GM12878 (cell line): ENCODE measurements around the gene AQP3. TPM values are rescaled to one million over a fixed set of nuclear protein-coding genes. Genes with fewer than 3 reads are reported as not detected.

Experiments used
- ATAC-seq: fragments of 200-7000 bp; cut with Tn5 transposase; 3 replicates; pipeline ENCODE4 v1.9.1; 2020; ENCODE audit warnings: mild to moderate bottlenecking, moderate library complexity
- BruUV-seq: library from RNA; stranded (reverse); fragments of 400-500 nt; replicated peaks from 2 replicates; lab custom pipeline; 2021; lab: Mats Ljungman, UMichigan
- CTCF ChIA-PET: fragments of 300-600 bp; sonication (Branson Sonifier 250); formaldehyde crosslinking; extraction: SDS; loops from one replicate; lab custom pipeline; 2021; ENCODE audit warnings: inconsistent platforms; lab: Yijun Ruan, JAX
- POLR2A ChIA-PET: fragments of 350-600 bp; formaldehyde crosslinking; extraction: SDS; loops from one replicate; lab custom pipeline; 2021; ENCODE audit warnings: inconsistent platforms; lab: Charles Lee
- RAD21 ChIA-PET: fragments of 300-600 bp; sonication (Branson Sonifier 250); formaldehyde crosslinking; loops from one replicate; lab custom pipeline; 2023; ENCODE audit warnings: antibody characterized with exemption; ENCODE audit not compliant: unreplicated experiment; lab: Charles Lee
- SMC1A ChIA-PET: fragments of 300-600 bp; sonication (Branson Sonifier 250); formaldehyde crosslinking; loops from one replicate; lab custom pipeline; 2023; ENCODE audit not compliant: unreplicated experiment, uncharacterized antibody; lab: Charles Lee
- DNase-seq: peaks from one replicate; pipeline ENCODE4 v3.0.0-alpha.2; 2011; ENCODE audit warnings: low read depth, low spot score
- FAIRE-seq: peaks from 3 replicates; lab custom pipeline; 2011; peaks lifted over from hg19 to GRCh38; lab: Jason Lieb, UNC
- H2AFZ ChIP-seq: 2 replicates; pipeline ENCODE4 v1.6.0; 2011; ENCODE audit warnings: low read depth, low read length, control low read depth; ENCODE audit not compliant: control insufficient read depth
- H3K27ac ChIP-seq: 2 replicates; pipeline ENCODE4 v1.5.1; 2011; ENCODE audit warnings: control low read depth; ENCODE audit not compliant: control insufficient read depth, insufficient read depth
- H3K27me3 ChIP-seq, 2 experiments: replicated peaks in 1 of 2; 2 replicates each; pipeline versions ENCODE4 v1.6.0 to v1.6.1; 2011; ENCODE audit warnings: low read length in 1 of 2; ENCODE audit not compliant: control insufficient read depth in 2 of 2, insufficient read depth in 2 of 2
- H3K36me3 ChIP-seq, 2 experiments: 2 replicates each; pipeline ENCODE4 v1.5.1; 2011; ENCODE audit warnings: low read length in 1 of 2; ENCODE audit not compliant: control insufficient read depth in 2 of 2, insufficient read depth in 2 of 2
- H3K4me1 ChIP-seq: 2 replicates; pipeline ENCODE4 v1.6.1; 2011; ENCODE audit warnings: mild to moderate bottlenecking, low read length, moderate library complexity, mixed read lengths; ENCODE audit not compliant: control insufficient read depth, insufficient read depth
- H3K4me2 ChIP-seq: 2 replicates; pipeline ENCODE4 v1.6.0; 2011; ENCODE audit warnings: control low read depth; ENCODE audit not compliant: control insufficient read depth, insufficient read depth
- H3K4me3 ChIP-seq: fragments of 200-600 bp; sonication (generic); 2 replicates; pipeline ENCODE4 v1.5.1; 2016
- H3K79me2 ChIP-seq: 2 replicates; pipeline ENCODE4 v1.6.0; 2011; ENCODE audit warnings: low read length; ENCODE audit not compliant: control insufficient read depth, insufficient read depth
- H3K9ac ChIP-seq: 2 replicates; pipeline ENCODE4 v1.8.0; 2011; ENCODE audit warnings: low read length, control low read depth, mixed read lengths; ENCODE audit not compliant: control insufficient read depth, insufficient read depth
- H3K9me3 ChIP-seq: replicated peaks from 3 replicates; pipeline ENCODE4 v1.5.1; 2011; ENCODE audit warnings: mild to moderate bottlenecking, low read length; ENCODE audit not compliant: control insufficient read depth, insufficient read depth
- H4K20me1 ChIP-seq: 2 replicates; pipeline ENCODE4 v1.6.0; 2011; ENCODE audit not compliant: control insufficient read depth, insufficient read depth
- CHD1 ChIP-seq: IDR thresholded peaks from 2 replicates; pipeline ENCODE4 v1.6.1; 2012; ENCODE audit warnings: low read depth, low read length, improper control_type of control experiment
- IKZF1 ChIP-seq: fragments of 450-650 bp; conservative IDR thresholded peaks from 2 replicates; pipeline ENCODE4 v1.6.1; 2017; ENCODE audit warnings: antibody characterized with exemption, mild to moderate bottlenecking
- PAX5 ChIP-seq: IDR thresholded peaks from 2 replicates; pipeline ENCODE4 v1.6.1; 2011; ENCODE audit warnings: low read depth, low read length, borderline replicate concordance
- PML ChIP-seq: IDR thresholded peaks from 2 replicates; pipeline ENCODE4 v1.6.1; 2012; ENCODE audit warnings: low read length, inconsistent platforms
- POLR2AphosphoS5 ChIP-seq: IDR thresholded peaks from 2 replicates; pipeline ENCODE4 v1.6.1; 2011; ENCODE audit warnings: mild to moderate bottlenecking, low read length, inconsistent platforms
- TAF1 ChIP-seq: IDR thresholded peaks from 2 replicates; pipeline ENCODE4 v1.6.1; 2011; ENCODE audit warnings: mild to moderate bottlenecking, low read depth, low read length, borderline replicate concordance
- TCF3 ChIP-seq: IDR thresholded peaks from 2 replicates; pipeline ENCODE4 v1.6.1; 2012; ENCODE audit warnings: low read depth, mild to moderate bottlenecking, low read length, borderline replicate concordance; ENCODE audit not compliant: insufficient read depth
- WRNIP1 ChIP-seq: IDR thresholded peaks from 2 replicates; pipeline ENCODE4 v1.6.1; 2011; ENCODE audit warnings: low read depth, low read length, improper control_type of control experiment, borderline replicate concordance
- WGBS: methylation state at CpG from one replicate; pipeline ENCODE4 v1.1.6; 2016; ENCODE audit warnings: low lambda C conversion rate; ENCODE audit not compliant: insufficient replicate concordance, insufficient coverage; ENCODE audit errors: missing lambda C conversion rate; 5-methylcytosine and 5-hydroxymethylcytosine counted together
- in situ Hi-C: fragments of 300-500 bp; cut with MboI; formaldehyde crosslinking; loops from 9 replicates; pipeline ENCODE4 v1.14.3; 2018; ENCODE audit warnings: mixed read lengths
- intact Hi-C: fragments of 100-400 bp; cut with micrococcal nuclease; formaldehyde crosslinking; loops from one replicate; pipeline ENCODE4 v1.14.2; 2022; ENCODE audit not compliant: unreplicated experiment
- polyA plus RNA-seq, 11 experiments: library from polyadenylated mRNA; depleted of rRNA in 4 of 11; unstranded in 6 of 11; stranded (reverse) in 5 of 11; fragments of >200 nt; fragmentation: Nextera tagmentation in 4 of 11; fragmentation: Illumina TruSeq in 1 of 11; extraction: Ambion mirVana in 4 of 11; extraction: Trizol in 1 of 11; gene quantifications; 1 replicate in 1 of 11; 2 replicates in 10 of 11; pipeline versions ENCODE4 v1.2.1 to v1.2.3, GENCODE V29; 2011 to 2016; ENCODE audit warnings: inconsistent platforms in 2 of 11, missing spikeins in 2 of 11, low read depth in 1 of 11
- total RNA-seq, 4 experiments: library from RNA; depleted of rRNA in 3 of 4; stranded (reverse); fragments of >200 nt in 3 of 4; fragmentation: Illumina TruSeq in 1 of 4; extraction: Trizol in 1 of 4; gene quantifications; 2 replicates each; pipeline versions ENCODE4 v1.2.1 to v1.2.3, GENCODE V29; 2013 to 2021

The AQP3 gene
- total and polyA plus RNA-seq, 10 of the 15 experiments (the other 5 are each of a cell fraction or from before 2014, with no cell fraction given): 0.60 to 11.8 (median 4.5) TPM

DNA sequence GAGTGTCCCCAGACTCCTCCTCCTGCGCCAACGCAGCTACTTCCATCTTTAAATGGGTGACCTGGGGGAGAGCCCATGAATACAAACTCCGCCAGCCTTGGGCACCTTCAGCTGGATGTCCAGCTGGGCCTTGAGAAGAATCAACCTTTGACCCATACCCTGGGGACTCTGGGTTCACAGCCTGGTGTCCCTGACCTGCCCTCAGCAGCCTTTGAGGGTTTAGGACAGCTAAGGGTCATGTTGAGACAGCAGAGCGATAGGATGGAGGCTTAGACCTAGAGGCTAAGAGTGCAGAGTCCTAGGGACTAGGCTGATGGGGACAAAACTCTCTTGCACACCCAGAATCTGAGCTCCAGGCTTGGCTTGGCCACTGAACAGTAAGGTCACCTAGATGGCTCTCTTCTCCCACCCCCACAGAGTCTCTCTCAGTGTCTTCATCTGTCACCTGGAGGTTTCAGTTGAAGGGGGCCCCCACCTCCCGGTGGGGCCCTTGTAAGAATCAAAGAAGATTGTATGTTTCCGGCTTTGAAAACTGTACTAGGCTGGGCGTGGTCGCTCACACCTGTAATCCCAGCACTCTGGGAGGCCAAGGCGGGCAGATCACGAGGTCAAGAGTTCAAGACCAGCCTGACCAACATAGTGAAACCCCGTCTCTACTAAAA lies 6.7 kb upstream of the AQP3 start:
- POLR2A ChIA-PET: interaction anchor here (2.8 kb wide), 1 partner anchor 19 kb away, joined by 12 read pairs; the partner anchor contains the start of gene NOL6
- RAD21 ChIA-PET: interaction anchor here (0.9 to 2.9 kb wide), 6 partner anchors 13 to 228 kb away, joined by 3 to 18 read pairs (median 10); partner anchors contain the start of gene NOL6
- Histone ChIP-seq H3K36me3 (no peaks in the 10 kb centered on the region; a peak in 1 of 4 replicates), H4K20me1 (no peaks in the 10 kb centered on the region), H3K4me1 (peaks cover 39% of the 10 kb centered on the region), H3K27ac (no peak overlapping the region), H3K79me2 (no peaks in the 10 kb centered on the region), H3K27me3 (no peaks in the 10 kb centered on the region), H3K9ac (no peak overlapping the region), H3K4me3 (no peak overlapping the region), H2AFZ (no peak overlapping the region), H3K4me2 (no peak overlapping the region), H3K9me3 (no peaks in the 10 kb centered on the region)
- CTCF ChIA-PET: interaction anchor here (1.2 to 8.9 kb wide), 12 partner anchors 11 to 171 kb away, joined by 3 to 154 read pairs (median 10); partner anchors contain the start of genes AQP7 and NOL6
- in situ Hi-C loops: no loop called here
- BruUV-seq: no TSS peak
- SMC1A ChIA-PET: interaction anchor here (1.1 to 3.2 kb wide), 5 partner anchors 10 to 50 kb away, joined by 4 to 20 read pairs (median 10); partner anchors contain the start of gene NOL6
- peak; percentile 8 for ATAC-seq
- 24% methylated on average over 11 of the region's 11 CpGs for WGBS
- intact Hi-C loops: loop anchor here (10.0 kb wide), 1 partner anchor 169 kb away; no protein-coding TSS in a partner anchor
- no peak for FAIRE-seq
- TF ChIP-seq IKZF1 (no peak), CHD1 (no peak), PML (no peak), TAF1 (no peak), POLR2AphosphoS5 (no peak), PAX5 (no peak), TCF3 (peak; percentile 40; the same call in 1 of the 2 replicates), WRNIP1 (no peak)
- DNase-seq: no peak
